Natural killer cell treated with Interleukin-12 subunit alpha and Interleukin-12 subunit beta and Interleukin-15 and Interleukin-18, amount 100 ng/mL, for 72 hours (primary cell): Measurements from ENCODE around the gene HTRA2. TPM values are rescaled to one million over a fixed set of nuclear protein-coding genes. Genes with fewer than 3 reads are reported as not detected.
A peak's percentile ranks its signal among the peaks of the same experiment; 100 is the strongest.
"Not testable (repeated sequence)": the region's sequence is repeated elsewhere in the genome, so short reads cannot be mapped to it uniquely, and the experiment has no call there.

ENCODE experiments used
- ATAC-seq, 2 donors: fragments of 150-1000 bp; cut with Tn5 transposase in 1 of 2; sonication (Bioruptor Pico), chemical (Tn5 transposase) in 1 of 2; 2 replicates each; pipeline ENCODE4 v1.10.0; 2021
- DNase-seq: peaks from one replicate; pipeline ENCODE4 v3.0.0; 2022; ENCODE audit warnings: low spot score
- H3K27ac Mint-ChIP-seq, 2 donors: 1 replicate in 1 of 2; 2 replicates in 1 of 2; pipeline ENCODE4 v1.8.0; 2022; ENCODE audit warnings: mixed read lengths in 2 of 2, mild to moderate bottlenecking in 1 of 2, moderate library complexity in 1 of 2
- H3K27me3 Mint-ChIP-seq, 2 donors: 1 replicate in 1 of 2; 2 replicates in 1 of 2; pipeline ENCODE4 v1.8.0; 2022; ENCODE audit warnings: mixed read lengths in 2 of 2
- H3K36me3 Mint-ChIP-seq: one replicate; pipeline ENCODE4 v1.8.0; 2022; ENCODE audit warnings: mixed read lengths
- H3K4me1 Mint-ChIP-seq, 2 donors: 1 replicate in 1 of 2; 2 replicates in 1 of 2; pipeline ENCODE4 v1.8.0; 2022; ENCODE audit warnings: low read depth in 2 of 2, mixed read lengths in 2 of 2, mild to moderate bottlenecking in 1 of 2
- H3K4me3 Mint-ChIP-seq: one replicate; pipeline ENCODE4 v1.8.0; 2022; ENCODE audit warnings: mixed read lengths
- H3K9me3 Mint-ChIP-seq: 2 replicates; pipeline ENCODE4 v1.8.0; 2022; ENCODE audit warnings: mixed read lengths
- total RNA-seq, 2 donors: library from RNA; stranded (reverse); gene quantifications; one replicate each; pipeline ENCODE4 v1.2.3, GENCODE V29; 2022

HTRA2 gene
- total RNA-seq = 100 to 1,000 TPM in 1 of 2 donors, 10 to 100 TPM in 1; 93.1 to 100 TPM

- DNase-seq (peak; percentile 99), ATAC-seq (peak; percentile 90 to 93)
- no peaks in the 10 kb centered on the region for H3K9me3 Mint-ChIP-seq
- H3K27me3 Mint-ChIP-seq = no peaks in the 10 kb centered on the region
- H3K36me3 Mint-ChIP-seq = peaks cover 29% of the 10 kb centered on the region
- peak within 1 kb of the TSS; percentile 96 to 98 for H3K27ac Mint-ChIP-seq
- H3K4me1 Mint-ChIP-seq = peaks cover 39 to 49% of the 10 kb centered on the region in 2 donors
- H3K4me3 Mint-ChIP-seq = peak within 1 kb of the TSS; percentile 91
These were observed at the start of gene HTRA2, which contains the start of gene AUP1 for GRCh38 chr2:74529357-74530238. Gene HTRA2 (plus strand): TSS chr2:74529933. CDS start chr2:74530007, 74 bp downstream. Gene AUP1 (minus strand): TSS chr2:74529706. CDS start chr2:74529629, 77 bp downstream.

GRCh38 chr2:74481431-74481830 is 48.3 kb upstream of the HTRA2 start:
- H3K27me3 Mint-ChIP-seq = no peaks in the 10 kb centered on the region
- no peaks in the 10 kb centered on the region for H3K9me3 Mint-ChIP-seq
- peak overlapping the region; percentile 58 to 90 for H3K27ac Mint-ChIP-seq
- H3K4me1 Mint-ChIP-seq = peaks cover 25 to 37% of the 10 kb centered on the region in 2 donors
- H3K4me3 Mint-ChIP-seq = peak overlapping the region; percentile 98
- peaks cover 4% of the 10 kb centered on the region for H3K36me3 Mint-ChIP-seq
- DNase-seq (peak; percentile 44), ATAC-seq (no peak)

DNA sequence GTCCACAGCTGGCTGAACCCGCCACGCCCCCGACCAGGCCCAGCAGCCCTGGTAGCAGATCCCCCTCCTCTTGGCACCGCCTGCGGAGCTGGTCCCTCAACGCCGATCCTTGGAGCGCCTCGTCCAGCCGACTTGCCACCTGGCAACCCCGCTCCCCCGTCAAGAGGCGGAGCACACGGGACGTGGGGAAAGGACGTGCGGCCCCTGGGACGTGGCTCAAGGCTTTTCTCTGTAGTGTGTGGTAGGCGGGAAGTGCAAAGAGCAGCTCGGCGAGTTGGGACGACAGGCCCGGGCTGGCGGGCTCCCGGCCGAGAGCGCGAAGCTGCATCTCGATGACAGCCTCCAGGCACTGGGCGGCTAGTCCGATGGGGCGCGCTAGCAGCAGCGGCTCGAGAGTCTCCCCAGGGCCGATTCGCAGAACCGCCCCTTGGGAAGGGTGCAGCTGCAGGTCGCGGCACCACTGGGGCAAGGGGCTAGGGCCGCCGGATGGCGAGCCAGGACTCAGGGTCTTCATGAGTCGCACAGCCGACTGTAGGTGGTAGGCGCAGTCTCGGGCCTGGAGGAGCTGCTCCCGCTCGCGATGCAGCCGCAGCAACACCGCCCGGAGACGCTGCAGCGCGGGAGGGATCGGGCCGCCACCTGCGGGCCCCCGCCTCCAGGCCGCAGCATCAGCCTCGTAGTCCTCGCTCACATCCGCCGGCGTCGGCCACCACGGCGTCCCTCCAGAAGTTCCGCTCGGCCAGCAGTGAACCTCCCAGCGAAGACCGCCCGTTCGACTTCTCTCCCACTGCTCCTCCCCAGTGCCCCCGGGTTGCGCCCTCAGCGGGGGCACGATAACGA is 47.6 kb upstream of the HTRA2 start:
- no peaks in the 10 kb centered on the region for H3K27me3 Mint-ChIP-seq
- H3K27ac Mint-ChIP-seq = peak overlapping the region; percentile 90 to 93
- ATAC-seq (peak; percentile 75 to 76), DNase-seq (peak; percentile 77)
- H3K36me3 Mint-ChIP-seq = peaks cover 10% of the 10 kb centered on the region
- no peaks in the 10 kb centered on the region for H3K9me3 Mint-ChIP-seq
- H3K4me1 Mint-ChIP-seq = peaks cover 25 to 32% of the 10 kb centered on the region in 2 donors
- peak overlapping the region; percentile 98 for H3K4me3 Mint-ChIP-seq

DNA sequence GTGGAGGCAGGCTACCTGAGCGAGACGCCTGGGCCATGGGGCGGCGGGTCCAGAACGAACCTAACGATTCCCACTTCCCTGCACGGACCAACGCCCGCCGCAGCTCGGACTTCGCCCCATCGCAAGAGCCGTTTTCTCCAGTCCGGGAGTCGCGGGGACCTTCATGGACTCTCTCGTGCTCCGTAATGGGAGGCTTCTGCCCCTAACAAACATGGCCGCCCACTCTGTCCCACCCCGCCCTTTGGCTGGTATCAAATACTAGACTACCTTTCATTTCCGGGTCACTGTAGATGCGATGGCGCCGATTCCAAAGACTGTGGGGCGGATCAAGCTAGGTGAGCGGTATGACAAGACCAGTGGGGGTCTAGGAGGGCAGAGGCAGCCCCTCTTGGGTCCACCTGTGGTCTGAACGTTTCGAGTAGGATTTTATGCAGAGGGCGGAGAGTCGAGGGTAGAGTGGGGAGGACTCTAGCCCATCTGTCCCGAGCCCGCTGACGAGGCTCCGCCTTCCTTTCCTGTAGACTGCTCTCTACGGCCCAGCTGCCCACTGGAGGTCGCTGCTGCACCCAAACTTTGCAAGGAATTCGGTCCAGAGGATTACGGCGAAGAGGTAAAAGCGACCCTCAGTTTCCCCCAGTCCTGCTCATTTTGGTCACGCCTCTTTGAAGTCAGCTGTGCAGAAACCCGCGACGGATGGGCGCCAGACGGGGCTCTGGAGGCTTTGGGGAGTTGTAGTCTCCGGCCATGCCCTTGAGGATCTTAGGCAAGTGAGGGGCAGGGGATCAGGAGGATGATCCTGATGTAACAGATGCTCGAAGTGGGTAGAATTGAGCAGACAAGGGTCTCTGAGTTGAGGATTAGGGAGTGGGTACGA is 46.7 kb upstream of the HTRA2 start, which contains the start of the genes CCDC142 and TTC31:
TSS of gene CCDC142 (minus strand) at position 198 of the 874 bp plus-strand sequence. CDS start at position 37, 161 bp downstream.
TSS of gene TTC31 (plus strand) at position 281 of the 874 bp plus-strand sequence. CDS start at position 296, 15 bp downstream.
- Mint-ChIP-seq H3K4me1 (peaks cover 21 to 27% of the 10 kb centered on the region in 2 donors), H3K36me3 (peaks cover 10% of the 10 kb centered on the region)

GRCh38 chr2:74483675-74484164 is 46.0 kb upstream of the HTRA2 start:
- H3K4me1 Mint-ChIP-seq = peaks cover 21 to 27% of the 10 kb centered on the region in 2 donors
- peaks cover 10% of the 10 kb centered on the region for H3K36me3 Mint-ChIP-seq
- H3K9me3 Mint-ChIP-seq, H3K27me3 Mint-ChIP-seq, ATAC-seq, DNase-seq: not testable (repeated sequence)
- peak overlapping the region; percentile 98 for H3K4me3 Mint-ChIP-seq
- peak overlapping the region; percentile 90 to 93 for H3K27ac Mint-ChIP-seq

More for the DNA sequence above, 46.7 kb upstream of the HTRA2 start, which contains the start of the genes CCDC142 and TTC31:
- ATAC-seq (peak; percentile 96 to 97), DNase-seq (peak; percentile 95)
- Mint-ChIP-seq H3K27ac (peak within 1 kb of the TSS; percentile 90 to 93), H3K27me3 (no peaks in the 10 kb centered on the region), H3K4me3 (peak within 1 kb of the TSS; percentile 98), H3K9me3 (no peaks in the 10 kb centered on the region)

DNA sequence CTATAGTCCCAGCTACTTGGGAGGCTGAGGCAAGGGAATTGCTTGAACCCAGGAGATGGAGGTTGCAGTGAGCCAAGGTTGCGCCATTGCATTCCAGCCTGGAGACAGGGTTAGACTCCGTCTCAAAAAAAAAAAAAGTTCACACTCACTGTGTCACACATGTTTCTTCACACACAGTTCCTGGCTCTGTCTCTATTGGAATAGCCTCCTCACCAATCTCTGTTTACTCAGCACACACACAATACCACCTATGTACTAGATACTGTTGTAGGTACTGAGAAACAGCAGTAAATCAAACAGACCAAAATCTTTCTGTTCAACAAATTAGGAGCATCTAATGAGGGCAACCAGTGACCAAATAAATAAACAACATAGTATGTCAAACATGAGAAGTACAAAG is 43.6 kb upstream of the HTRA2 start:
- H3K4me3 Mint-ChIP-seq = no peak overlapping the region
- no peaks in the 10 kb centered on the region for H3K27me3 Mint-ChIP-seq
- no peaks in the 10 kb centered on the region for H3K9me3 Mint-ChIP-seq
- H3K4me1 Mint-ChIP-seq = peaks cover 15 to 16% of the 10 kb centered on the region in 2 donors
- DNase-seq (no peak), ATAC-seq (no peak)
- peaks cover 20% of the 10 kb centered on the region for H3K36me3 Mint-ChIP-seq
- no peak overlapping the region for H3K27ac Mint-ChIP-seq

- ATAC-seq (no peak), DNase-seq (peak; percentile 35)
- H3K9me3 Mint-ChIP-seq = no peaks in the 10 kb centered on the region
- no peak overlapping the region for H3K4me3 Mint-ChIP-seq
- peaks cover 6 to 9% of the 10 kb centered on the region in 2 donors for H3K4me1 Mint-ChIP-seq
- H3K27me3 Mint-ChIP-seq = no peaks in the 10 kb centered on the region
- peaks cover 27% of the 10 kb centered on the region for H3K36me3 Mint-ChIP-seq
- no peak overlapping the region for H3K27ac Mint-ChIP-seq
These were observed 40.9 kb upstream of the HTRA2 start for GRCh38 chr2:74488643-74489481.

- ATAC-seq (no peak), DNase-seq (no peak)
- Mint-ChIP-seq H3K9me3 (no peaks in the 10 kb centered on the region), H3K4me3 (no peak overlapping the region), H3K27ac (no peak overlapping the region), H3K4me1 (peaks cover 6 to 9% of the 10 kb centered on the region in 2 donors), H3K36me3 (peaks cover 31% of the 10 kb centered on the region), H3K27me3 (no peaks in the 10 kb centered on the region)
These were observed 39.8 kb upstream of the HTRA2 start for GRCh38 chr2:74489906-74490305.

DNA sequence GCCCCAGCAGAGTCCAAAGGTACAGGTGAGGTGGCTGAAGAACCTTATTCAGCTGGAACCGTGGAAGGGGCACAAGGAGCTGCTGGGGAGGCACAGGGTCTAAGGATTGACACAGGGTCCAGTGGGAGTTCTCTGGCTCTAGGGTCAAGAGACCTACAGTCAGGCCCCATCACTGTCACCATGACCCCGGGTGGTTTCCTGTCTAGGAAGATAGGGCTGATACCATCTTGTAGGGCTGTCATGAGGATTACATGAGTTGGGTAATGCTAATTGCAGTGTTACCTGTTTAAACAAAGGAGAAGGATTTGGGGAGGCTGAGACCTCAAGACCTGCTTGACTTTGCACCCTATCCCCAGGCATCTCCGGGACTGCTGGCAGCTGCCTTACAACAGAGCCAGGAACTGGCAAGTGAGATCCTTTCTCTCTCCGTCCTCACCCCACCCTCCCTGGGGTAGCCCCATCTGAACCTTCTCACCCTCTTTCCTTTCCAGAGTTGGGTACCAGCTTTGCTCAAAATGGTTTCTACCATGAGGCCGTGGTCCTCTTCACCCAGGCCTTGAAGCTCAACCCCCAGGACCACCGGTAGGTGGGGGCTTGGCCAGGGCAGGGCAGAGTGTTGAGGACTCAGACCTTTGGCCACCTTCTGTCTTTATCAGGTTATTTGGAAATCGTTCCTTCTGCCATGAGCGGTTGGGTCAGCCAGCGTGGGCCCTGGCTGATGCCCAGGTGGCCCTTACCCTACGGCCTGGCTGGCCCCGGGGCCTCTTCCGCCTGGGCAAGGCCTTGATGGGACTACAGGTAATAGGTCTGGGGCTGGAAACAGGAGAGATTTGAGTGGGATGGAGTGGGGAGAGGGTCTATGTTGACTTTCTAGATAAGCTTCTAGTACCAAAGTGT is 37.8 kb upstream of the HTRA2 start:
- DNase-seq (peak; percentile 44), ATAC-seq (no peak)
- H3K27me3 Mint-ChIP-seq = no peaks in the 10 kb centered on the region
- H3K27ac Mint-ChIP-seq = no peak overlapping the region
- no peak overlapping the region for H3K4me3 Mint-ChIP-seq
- H3K36me3 Mint-ChIP-seq = peaks cover 22% of the 10 kb centered on the region
- H3K4me1 Mint-ChIP-seq = peaks cover 6% of the 10 kb centered on the region in 2 donors
- no peaks in the 10 kb centered on the region for H3K9me3 Mint-ChIP-seq

- Mint-ChIP-seq H3K36me3 (peaks cover 20% of the 10 kb centered on the region), H3K27ac (peak overlapping the region in 1 of 2 donors; percentile 47), H3K27me3 (no peaks in the 10 kb centered on the region), H3K9me3 (no peaks in the 10 kb centered on the region), H3K4me3 (no peak overlapping the region), H3K4me1 (peaks cover 13 to 17% of the 10 kb centered on the region in 2 donors)
- ATAC-seq (no peak), DNase-seq (no peak)
These were observed 36.2 kb upstream of the HTRA2 start for GRCh38 chr2:74493546-74493945.

DNA sequence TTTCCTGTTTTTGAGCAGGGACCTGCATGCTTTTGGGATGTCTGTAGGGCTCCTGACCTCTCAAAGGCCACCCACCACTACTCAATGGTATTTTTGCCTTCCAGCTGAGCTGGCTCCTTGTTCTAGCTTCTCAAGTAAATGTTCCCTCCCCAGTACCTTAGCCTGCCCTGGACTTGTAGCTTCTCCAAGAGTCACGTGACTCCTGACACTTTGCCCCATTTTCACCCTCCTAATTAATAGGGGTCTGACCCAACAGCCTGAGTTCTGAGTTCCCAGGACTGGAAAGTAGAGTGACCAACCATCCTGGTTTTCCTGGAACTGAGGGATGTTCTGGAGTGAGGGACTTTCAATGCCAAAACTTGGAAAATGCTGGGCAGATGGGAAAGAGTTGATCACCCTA is 34.3 kb upstream of the HTRA2 start:
- H3K27me3 Mint-ChIP-seq = no peaks in the 10 kb centered on the region
- no peak overlapping the region for H3K4me3 Mint-ChIP-seq
- H3K27ac Mint-ChIP-seq = no peak overlapping the region
- H3K4me1 Mint-ChIP-seq = peaks cover 13 to 20% of the 10 kb centered on the region in 2 donors
- DNase-seq = no peak
- H3K9me3 Mint-ChIP-seq = no peaks in the 10 kb centered on the region
- ATAC-seq = no peak
- peaks cover 18% of the 10 kb centered on the region for H3K36me3 Mint-ChIP-seq
